ENCODE measurements around the gene ADAP1.

Gene ADAP1

DNA sequence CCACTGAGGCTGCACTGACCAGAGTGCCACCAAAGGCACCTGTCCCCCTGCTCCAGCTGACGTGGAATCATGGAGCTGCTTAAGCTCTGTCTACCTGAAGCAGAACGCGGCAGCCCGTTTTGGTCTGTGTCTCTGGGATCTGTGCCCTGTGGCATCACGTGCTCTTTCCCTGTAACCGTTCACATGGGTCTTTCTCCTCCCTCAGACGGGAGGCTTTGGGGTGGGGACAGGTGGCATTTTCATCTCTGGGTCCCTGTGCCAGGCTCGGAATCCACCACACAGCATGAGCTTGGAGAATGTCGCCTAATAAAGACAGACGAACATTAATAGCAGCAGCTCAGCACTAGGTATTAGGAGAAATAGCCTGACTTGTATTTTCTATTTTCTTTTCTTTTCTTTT lies 1.6 kb upstream of the ADAP1 start (continued):
- TF ChIP-seq ZNF76 (tag by site-specific recombination; IDR thresholded peaks at IDR 0.05; ENCODE audit: borderline replicate concordance, low read depth) = no peak
- no peak for TF ChIP-seq ZNF626 (tag by site-specific recombination; IDR thresholded peaks at IDR 0.05)
- TF ChIP-seq ZNF175 (tag by site-specific recombination; IDR thresholded peaks at IDR 0.05) = no peak
- no peak for TF ChIP-seq ZNF530 (tag by site-specific recombination; IDR thresholded peaks at IDR 0.05; ENCODE audit: low read depth)
- TF ChIP-seq, protein P1, sequence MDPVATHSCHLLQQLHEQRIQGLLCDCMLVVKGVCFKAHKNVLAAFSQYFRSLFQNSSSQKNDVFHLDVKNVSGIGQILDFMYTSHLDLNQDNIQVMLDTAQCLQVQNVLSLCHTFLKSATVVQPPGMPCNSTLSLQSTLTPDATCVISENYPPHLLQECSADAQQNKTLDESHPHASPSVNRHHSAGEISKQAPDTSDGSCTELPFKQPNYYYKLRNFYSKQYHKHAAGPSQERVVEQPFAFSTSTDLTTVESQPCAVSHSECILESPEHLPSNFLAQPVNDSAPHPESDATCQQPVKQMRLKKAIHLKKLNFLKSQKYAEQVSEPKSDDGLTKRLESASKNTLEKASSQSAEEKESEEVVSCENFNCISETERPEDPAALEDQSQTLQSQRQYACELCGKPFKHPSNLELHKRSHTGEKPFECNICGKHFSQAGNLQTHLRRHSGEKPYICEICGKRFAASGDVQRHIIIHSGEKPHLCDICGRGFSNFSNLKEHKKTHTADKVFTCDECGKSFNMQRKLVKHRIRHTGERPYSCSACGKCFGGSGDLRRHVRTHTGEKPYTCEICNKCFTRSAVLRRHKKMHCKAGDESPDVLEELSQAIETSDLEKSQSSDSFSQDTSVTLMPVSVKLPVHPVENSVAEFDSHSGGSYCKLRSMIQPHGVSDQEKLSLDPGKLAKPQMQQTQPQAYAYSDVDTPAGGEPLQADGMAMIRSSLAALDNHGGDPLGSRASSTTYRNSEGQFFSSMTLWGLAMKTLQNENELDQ (tag by site-specific recombination; IDR thresholded peaks at IDR 0.05; ENCODE audit: low read depth) = no peak
- no peak for TF ChIP-seq ZNF302 (tag by site-specific recombination; IDR thresholded peaks at IDR 0.05; ENCODE audit: low read depth)
- no peak for TF ChIP-seq ZNF747 (tag by site-specific recombination; IDR thresholded peaks at IDR 0.05)
- no peak for TF ChIP-seq ZBTB20 (tag by site-specific recombination; IDR thresholded peaks at IDR 0.05)
- TF ChIP-seq OSR2 (tag by site-specific recombination; IDR thresholded peaks at IDR 0.05) = no peak

- H3K9me3 ChIP-seq (ENCODE audit: control insufficient read depth, insufficient read depth, low read depth, low read length) = no peaks in the 10 kb centered on the region
- H3K27ac ChIP-seq (ENCODE audit: extremely low read depth, low read depth, low read length) = peak overlapping the region; percentile 41; the same call in 1 of the 2 replicates
- CTCF ChIA-PET = interaction anchor here (0.6 kb wide), 1 partner anchor 15 kb away, joined by 4 read pairs; no protein-coding TSS in a partner anchor
- H3K4me1 ChIP-seq (ENCODE audit: control insufficient read depth, insufficient read depth, low read length) = no peaks in the 10 kb centered on the region; the same call in 1 of the 2 replicates
- peak overlapping the region; percentile 42 for H3K4me3 ChIP-seq (ENCODE audit: low read depth, low read length)
- POLR2A ChIA-PET = no interaction called here
- no peaks in the 10 kb centered on the region for H3K36me3 ChIP-seq (ENCODE audit: control insufficient read depth in 2 of 2, insufficient read depth in 1 of 2, low read length in 2 of 2)
- TF ChIP-seq ZNF223 (tag by site-specific recombination; IDR thresholded peaks at IDR 0.05) = no peak
- TF ChIP-seq ZBTB8A (tag by site-specific recombination; IDR thresholded peaks at IDR 0.05) = peak; percentile 38; the same call in 1 of the 2 replicates
- TF ChIP-seq KLF9 (tag by site-specific recombination; IDR thresholded peaks at IDR 0.05; ENCODE audit: low read depth) = no peak
- no peak for TF ChIP-seq ZNF2 (tag by site-specific recombination; IDR thresholded peaks at IDR 0.05)
- TF ChIP-seq ZNF335 (tag by site-specific recombination; conservative IDR thresholded peaks at IDR 0.05) = no peak
- TF ChIP-seq ZNF571 (tag by site-specific recombination; IDR thresholded peaks at IDR 0.05) = no peak
- no peak for TF ChIP-seq KLF10 (tag by site-specific recombination; IDR thresholded peaks at IDR 0.05)
- 0 out of 2 replicates have a peak, but pooled peaks have one; percentile 42 for TF ChIP-seq ZNF629 (tag by site-specific recombination; IDR thresholded peaks at IDR 0.05)
- no peak for TF ChIP-seq SALL2 (tag by site-specific recombination; IDR thresholded peaks at IDR 0.05; ENCODE audit: borderline replicate concordance)
- no peak for TF ChIP-seq MYNN (tag by site-specific recombination; IDR thresholded peaks at IDR 0.05; ENCODE audit: borderline replicate concordance)
- no peak for TF ChIP-seq GLI2 (tag by site-specific recombination; IDR thresholded peaks at IDR 0.05; ENCODE audit: borderline replicate concordance, low read depth)
- TF ChIP-seq YY1 (tag by site-specific recombination; IDR thresholded peaks at IDR 0.05) = no peak
- TF ChIP-seq, protein P1 (tag by site-specific recombination; IDR thresholded peaks at IDR 0.05; ENCODE audit: low read depth) = no peak
- 0 out of 2 replicates have a peak, but pooled peaks have one; percentile 29 for TF ChIP-seq IKZF3 (tag by site-specific recombination; IDR thresholded peaks at IDR 0.05)
- no peak for TF ChIP-seq ZNF266 (tag by site-specific recombination; IDR thresholded peaks at IDR 0.05; ENCODE audit: low read depth)
- no peak for TF ChIP-seq RBAK (tag by site-specific recombination; IDR thresholded peaks at IDR 0.05)
- TF ChIP-seq ZNF777 (tag by site-specific recombination; IDR thresholded peaks at IDR 0.05; ENCODE audit: borderline replicate concordance) = no peak
- TF ChIP-seq TSHZ1 (tag by site-specific recombination; IDR thresholded peaks at IDR 0.05; ENCODE audit: borderline replicate concordance) = no peak
These were observed 743 bp downstream of the ADAP1 start for GRCh38 chr7:953547-954327.
